Urinary bladder (tissue), 4 donors: ENCODE results near the gene SPECC1. TPM values are rescaled to one million over a fixed set of nuclear protein-coding genes. Genes with fewer than 3 reads are reported as not detected.
"Not testable (repeated sequence)": the region's sequence is repeated elsewhere in the genome, so short reads cannot be mapped to it uniquely, and the experiment has no call there.

Source experiments
- DNase-seq: peaks from one replicate; pipeline ENCODE4 v3.0.0-alpha.2; 2015; ENCODE audit errors: extremely low spot score
- H3K27ac ChIP-seq: one replicate; pipeline ENCODE4 v1.5.1; 2013; ENCODE audit warnings: low read depth, mild to moderate bottlenecking, moderate library complexity
- H3K36me3 ChIP-seq: one replicate; pipeline ENCODE4 v1.6.1; 2013; ENCODE audit warnings: mild to moderate bottlenecking, moderate library complexity; ENCODE audit not compliant: insufficient read depth
- H3K4me1 ChIP-seq: one replicate; pipeline ENCODE4 v1.6.1; 2013; ENCODE audit warnings: mild to moderate bottlenecking, moderate library complexity; ENCODE audit not compliant: insufficient read depth
- H3K4me3 ChIP-seq: one replicate; pipeline ENCODE4 v1.5.1; 2013; ENCODE audit warnings: low read depth, low read length
- WGBS: extraction: QIAGEN DNeasy Blood & Tissue Kit; methylation state at CpG from one replicate; pipeline ENCODE4 v1.1.7; 2013; 5-methylcytosine and 5-hydroxymethylcytosine counted together
- polyA plus RNA-seq: library from polyadenylated mRNA; stranded (reverse); fragments of 200-250 nt; gene quantifications from one replicate; pipeline ENCODE4 v1.2.3, GENCODE V29; 2013
- total RNA-seq: library from RNA; depleted of rRNA; stranded (reverse); fragments of >200 nt; gene quantifications from one replicate; pipeline ENCODE4 v1.2.3, GENCODE V29; 2014
- donor health status: healthy with polysubstance abuse.
- donor health status: healthy.

The SPECC1 gene
- total and polyA plus RNA-seq, 2 donors = 9.8 to 23.5 TPM

DNA sequence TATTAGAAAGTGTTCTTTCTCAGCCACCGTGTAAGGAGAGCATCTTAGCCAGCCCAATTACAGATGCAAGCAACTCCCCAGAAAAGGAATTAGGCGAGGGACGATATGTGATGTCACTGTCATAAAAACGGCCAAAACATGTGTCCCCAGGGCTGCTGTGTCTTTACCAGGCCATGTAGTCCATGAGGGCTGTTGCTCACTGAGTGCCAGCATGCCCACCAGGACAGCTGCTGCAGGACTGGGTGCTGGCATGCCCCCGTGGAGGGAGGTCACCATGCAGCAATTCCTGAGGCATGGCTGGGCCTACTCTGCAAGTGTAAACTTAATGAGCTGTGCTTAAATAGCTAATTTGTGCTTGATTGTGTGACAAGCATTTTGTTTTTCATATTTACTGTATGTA lies 301.3 kb downstream of the SPECC1 start:
- no peaks in the 10 kb centered on the region for H3K36me3 ChIP-seq
- H3K27ac ChIP-seq = no peak overlapping the region
- DNase-seq = no peak
- no peaks in the 10 kb centered on the region for H3K4me1 ChIP-seq
- H3K4me3 ChIP-seq = no peak overlapping the region
- 90% methylated on average over 5 of the region's 5 CpGs for WGBS

DNA sequence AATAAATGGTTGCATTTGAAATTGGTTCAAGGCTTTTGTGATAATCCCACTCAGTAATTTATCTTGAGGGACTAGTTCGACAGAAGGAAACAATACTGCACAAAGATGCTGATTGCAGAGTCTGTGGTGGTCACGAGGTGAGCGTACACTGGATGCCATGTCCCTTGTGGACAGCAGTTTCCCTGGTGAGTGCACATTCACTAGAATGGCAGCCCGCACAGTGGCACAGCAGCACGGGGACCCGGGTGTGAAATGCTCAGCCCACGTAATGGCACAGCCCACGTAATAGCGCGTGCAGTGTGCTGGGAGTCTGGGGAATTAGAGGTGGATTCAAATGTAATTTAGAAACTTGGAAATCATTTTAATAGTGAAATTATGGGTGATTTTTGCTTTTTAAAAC lies 304.1 kb downstream of the SPECC1 start:
- Histone ChIP-seq H3K4me3 (no peak overlapping the region), H3K4me1 (no peaks in the 10 kb centered on the region), H3K36me3 (no peaks in the 10 kb centered on the region), H3K27ac (no peak overlapping the region)
- WGBS = 89% methylated on average over 10 of the region's 10 CpGs
- DNase-seq = no peak

- no peak overlapping the region for H3K4me3 ChIP-seq
- no peaks in the 10 kb centered on the region for H3K4me1 ChIP-seq
- H3K36me3 ChIP-seq = no peaks in the 10 kb centered on the region
- no peak overlapping the region for H3K27ac ChIP-seq
- 88% methylated on average over 7 of the region's 7 CpGs for WGBS
- no peak for DNase-seq
These were observed 304.7 kb downstream of the SPECC1 start for GRCh38 chr17:20313891-20314290.

DNA sequence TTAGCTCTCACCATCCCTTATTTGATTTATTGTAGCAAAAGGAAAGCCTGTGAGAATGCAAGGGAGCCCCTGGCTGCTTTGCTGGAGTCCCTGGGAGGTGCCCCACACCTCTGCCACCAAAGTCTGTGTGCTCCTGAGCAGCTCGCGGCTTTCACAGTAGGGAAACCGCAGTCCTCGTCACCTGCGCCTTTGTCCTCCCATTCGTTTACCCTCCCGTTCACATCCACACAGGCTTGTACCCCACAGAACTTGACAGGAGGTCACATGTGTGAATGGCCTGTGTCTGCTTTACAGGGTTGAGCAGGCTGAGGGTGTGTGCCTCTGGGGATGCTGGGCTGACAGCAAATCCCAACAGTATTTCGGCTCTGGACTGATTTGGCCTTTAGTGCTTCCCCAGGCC lies 305.7 kb downstream of the SPECC1 start:
- Histone ChIP-seq H3K4me1 (no peaks in the 10 kb centered on the region), H3K4me3 (no peak overlapping the region), H3K36me3 (no peaks in the 10 kb centered on the region), H3K27ac (no peak overlapping the region)
- WGBS = 97% methylated on average over 8 of the region's 8 CpGs
- DNase-seq = no peak

GRCh38 chr17:20315311-20315710 lies 306.2 kb downstream of the SPECC1 start:
- H3K27ac ChIP-seq = no peak overlapping the region
- no peak overlapping the region for H3K4me3 ChIP-seq
- WGBS = 94% methylated on average over 10 of the region's 10 CpGs
- no peaks in the 10 kb centered on the region for H3K36me3 ChIP-seq
- no peak for DNase-seq
- no peaks in the 10 kb centered on the region for H3K4me1 ChIP-seq

DNA sequence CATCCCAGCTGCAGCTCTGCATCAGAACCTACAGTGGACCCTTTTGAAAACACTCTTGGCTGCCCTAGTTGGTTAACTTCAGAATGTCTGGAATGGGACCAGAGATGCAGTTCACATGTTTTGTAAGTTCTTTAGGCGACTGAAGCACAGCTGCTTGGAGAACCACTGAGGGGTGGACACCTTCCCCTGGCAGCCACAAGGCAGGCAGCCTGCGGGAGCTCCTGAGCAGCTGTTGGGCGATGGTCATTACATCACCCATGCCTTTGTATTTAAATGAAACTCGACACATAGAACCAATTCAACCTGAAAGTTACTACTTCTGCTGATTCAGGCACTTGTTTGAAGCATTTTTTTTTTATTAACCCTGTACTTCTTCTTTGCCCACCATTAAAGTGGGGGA lies 306.7 kb downstream of the SPECC1 start:
- 73% methylated on average over 4 of the region's 4 CpGs for WGBS
- Histone ChIP-seq H3K36me3 (no peaks in the 10 kb centered on the region), H3K4me1 (no peaks in the 10 kb centered on the region), H3K4me3 (no peak overlapping the region), H3K27ac (no peak overlapping the region)
- DNase-seq = no peak

DNA sequence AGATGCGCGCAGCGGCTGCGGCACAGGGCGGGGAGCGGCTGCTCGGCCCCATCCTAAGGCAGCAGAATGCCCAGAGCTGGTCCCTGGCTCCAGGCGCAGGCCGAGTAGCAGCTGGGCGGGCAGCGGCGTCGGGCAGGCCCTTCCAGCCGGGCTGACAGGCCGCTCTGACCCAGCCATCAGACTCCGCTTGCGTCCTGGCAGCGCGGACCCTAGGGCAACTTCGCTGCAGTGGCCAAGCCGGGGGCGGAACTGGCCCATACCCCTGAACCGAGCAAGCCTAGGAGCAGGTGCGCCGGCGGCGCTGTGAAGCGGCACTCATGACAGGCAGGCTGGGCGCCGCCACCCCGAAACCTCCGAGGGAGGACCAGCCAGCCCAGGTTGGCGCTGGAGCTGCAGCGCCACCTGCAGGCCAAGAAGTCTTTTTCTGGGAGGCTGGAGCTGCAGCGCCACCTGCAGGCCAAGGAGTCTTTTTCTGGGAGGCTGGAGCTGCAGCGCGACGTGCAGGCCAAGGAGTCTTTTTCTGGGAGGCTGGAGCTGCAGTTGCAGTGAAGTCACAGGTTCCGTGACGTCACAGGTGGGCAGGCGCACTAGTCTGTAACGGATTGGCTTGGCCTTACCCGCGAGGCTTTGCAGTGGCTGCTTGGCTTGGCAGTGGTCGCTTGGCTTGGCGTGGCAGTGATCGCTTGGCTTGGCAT lies 311.5 kb downstream of the SPECC1 start:
- not testable (repeated sequence) for H3K4me3 ChIP-seq, H3K4me1 ChIP-seq, H3K36me3 ChIP-seq, DNase-seq, H3K27ac ChIP-seq
- WGBS = 20% methylated on average over 47 of the region's 47 CpGs

- not testable (repeated sequence) for DNase-seq, H3K27ac ChIP-seq, H3K4me3 ChIP-seq, H3K36me3 ChIP-seq, H3K4me1 ChIP-seq
- 98% methylated on average over 32 of the region's 32 CpGs for WGBS
These were observed 312.2 kb downstream of the SPECC1 start for GRCh38 chr17:20321357-20321756.

DNA sequence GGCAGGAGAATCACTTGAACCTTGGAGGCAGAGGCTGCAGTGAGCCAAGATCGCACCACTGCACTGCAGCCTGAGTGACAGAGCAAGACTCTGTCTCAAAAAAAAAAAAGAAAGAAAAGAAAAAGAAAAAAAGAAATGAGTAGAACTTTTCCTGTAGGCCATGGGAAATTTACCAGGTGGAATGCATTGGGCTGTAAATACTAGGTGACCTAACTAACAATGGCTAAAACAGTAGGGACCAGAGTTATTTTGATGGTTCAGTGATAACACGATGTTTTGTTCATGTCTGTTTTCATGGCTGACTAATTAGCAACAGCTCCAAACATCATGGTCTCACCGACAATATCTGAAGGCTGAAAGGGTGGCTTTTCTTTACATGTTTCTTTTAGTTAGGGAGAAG lies 318.6 kb downstream of the SPECC1 start:
- H3K27ac ChIP-seq, H3K36me3 ChIP-seq, H3K4me1 ChIP-seq, H3K4me3 ChIP-seq, DNase-seq: not testable (repeated sequence)
- 69% methylated on average over 3 of the region's 3 CpGs for WGBS

DNA sequence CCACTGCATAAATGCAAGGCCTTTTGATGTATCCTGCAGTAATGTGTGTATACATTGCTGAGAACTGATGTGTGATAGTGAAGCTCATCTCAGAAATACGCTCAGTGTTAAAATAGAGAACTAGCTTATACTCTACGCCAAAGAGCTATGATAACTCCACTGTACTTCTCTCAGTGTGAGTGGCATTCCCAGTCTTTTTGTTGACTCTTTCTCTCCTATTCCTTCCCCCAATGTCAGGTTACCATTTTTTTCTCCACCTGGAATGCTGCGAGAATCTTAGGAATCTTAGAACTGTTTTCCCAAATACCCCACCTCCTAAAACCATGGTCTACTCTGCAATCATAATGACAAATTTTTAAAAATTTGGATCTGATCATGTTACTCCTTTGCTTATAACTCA lies 342.2 kb downstream of the SPECC1 start:
- WGBS = 87% methylated on average over 3 of the region's 3 CpGs
- not testable (repeated sequence) for H3K4me3 ChIP-seq, H3K36me3 ChIP-seq, H3K4me1 ChIP-seq, DNase-seq, H3K27ac ChIP-seq

- not testable (repeated sequence) for H3K27ac ChIP-seq, H3K36me3 ChIP-seq, H3K4me3 ChIP-seq, DNase-seq, H3K4me1 ChIP-seq
- 77% methylated on average over 3 of the region's 3 CpGs for WGBS
These were observed 343.4 kb downstream of the SPECC1 start for GRCh38 chr17:20352567-20352966.

GRCh38 chr17:20363846-20364245 lies 354.7 kb downstream of the SPECC1 start:
- not testable (repeated sequence) for H3K36me3 ChIP-seq, H3K4me3 ChIP-seq, H3K27ac ChIP-seq, DNase-seq, H3K4me1 ChIP-seq
- WGBS = 78% methylated on average over 4 of the region's 4 CpGs
